WTC11 (cell line): Measurements from ENCODE around the gene CREB3L4. TPM values are rescaled to one million over a fixed set of nuclear protein-coding genes. Genes with fewer than 3 reads are reported as not detected.
A peak's percentile ranks its signal among the peaks of the same experiment; 100 is the strongest.

Experiments
- ATAC-seq: fragments of 200-7000 bp; cut with Tn5 transposase; 2 replicates; pipeline ENCODE4 v1.10.0; 2021; ENCODE audit warnings: mild to moderate bottlenecking, moderate library complexity
- CTCF ChIA-PET: fragments of 300-600 bp; sonication (Branson Sonifier 250); formaldehyde crosslinking; loops from one replicate; lab custom pipeline; 2021; ENCODE audit warnings: antibody characterized with exemption; lab: Charles Lee
- POLR2A ChIA-PET: fragments of 350-600 bp; sonication (Branson Sonifier 250); formaldehyde crosslinking; loops from one replicate; lab custom pipeline; 2021; ENCODE audit warnings: antibody characterized with exemption; lab: Charles Lee
- DNase-seq: peaks from one replicate; pipeline ENCODE4 v3.0.0; 2021; ENCODE audit warnings: low spot score
- H3K27ac Mint-ChIP-seq: 2 replicates; pipeline ENCODE4 v1.8.0; 2021; ENCODE audit warnings: mixed read lengths
- H3K27me3 Mint-ChIP-seq: 2 replicates; pipeline ENCODE4 v1.8.0; 2021; ENCODE audit warnings: low read depth, mild to moderate bottlenecking, moderate library complexity, mixed read lengths
- H3K36me3 Mint-ChIP-seq: 2 replicates; pipeline ENCODE4 v1.8.0; 2021; ENCODE audit warnings: mixed read lengths
- H3K4me1 Mint-ChIP-seq: 2 replicates; pipeline ENCODE4 v1.8.0; 2022; ENCODE audit warnings: mixed read lengths
- H3K4me3 Mint-ChIP-seq: 2 replicates; pipeline ENCODE4 v1.8.0; 2021; ENCODE audit warnings: mild to moderate bottlenecking, moderate library complexity, mixed read lengths
- H3K9me3 Mint-ChIP-seq: 2 replicates; pipeline ENCODE4 v1.8.0; 2021; ENCODE audit warnings: mixed read lengths
- CBFB ChIP-seq: sonication (generic); formaldehyde crosslinking; IDR thresholded peaks from 2 replicates; pipeline ENCODE4 v1.8.1; 2022; ENCODE audit warnings: mild to moderate bottlenecking, low read depth, missing genetic modification reagents
- ELF4 ChIP-seq: sonication (generic); formaldehyde crosslinking; IDR thresholded peaks from 2 replicates; pipeline ENCODE4 v1.8.1; 2022; ENCODE audit warnings: low read depth, mild to moderate bottlenecking, moderate library complexity, missing genetic modification reagents
- EMX1 ChIP-seq: fragments of 250-450 bp; sonication (Bioruptor Pico); IDR thresholded peaks from 2 replicates; pipeline ENCODE4 v1.8.0; 2021; ENCODE audit warnings: mild to moderate bottlenecking
- GABPB1 ChIP-seq: sonication (generic); formaldehyde crosslinking; IDR thresholded peaks from 2 replicates; pipeline ENCODE4 v1.8.1; 2023; ENCODE audit warnings: mild to moderate bottlenecking, missing genetic modification reagents
- GRHL2 ChIP-seq: fragments of 250-450 bp; sonication (Bioruptor Pico); IDR thresholded peaks from 2 replicates; pipeline ENCODE4 v1.8.0; 2022; ENCODE audit warnings: mild to moderate bottlenecking, moderate library complexity; ENCODE audit not compliant: insufficient replicate concordance, severe bottlenecking
- GTF2I ChIP-seq: fragments of 250-450 bp; sonication (Bioruptor Pico); conservative IDR thresholded peaks from 2 replicates; pipeline ENCODE4 v1.4.0; 2021; ENCODE audit warnings: mild to moderate bottlenecking
- KAT7 ChIP-seq: sonication (generic); formaldehyde crosslinking; IDR thresholded peaks from 2 replicates; pipeline ENCODE4 v1.8.1; 2023; ENCODE audit warnings: missing genetic modification reagents, mild to moderate bottlenecking, borderline replicate concordance
- TCF7 ChIP-seq: sonication (generic); formaldehyde crosslinking; IDR thresholded peaks from 2 replicates; pipeline ENCODE4 v1.8.0; 2022; ENCODE audit warnings: mild to moderate bottlenecking, low read depth, missing genetic modification reagents, moderate library complexity
- TP53 ChIP-seq: sonication (generic); formaldehyde crosslinking; IDR thresholded peaks from 2 replicates; pipeline ENCODE4 v1.8.1; 2023; ENCODE audit warnings: mild to moderate bottlenecking, missing genetic modification reagents
- ZNF138 ChIP-seq: sonication (generic); formaldehyde crosslinking; conservative IDR thresholded peaks from 2 replicates; pipeline ENCODE4 v1.8.1; 2022; ENCODE audit warnings: mild to moderate bottlenecking, moderate library complexity, missing genetic modification reagents
- total RNA-seq: library from RNA; stranded (reverse); gene quantifications from 3 replicates; pipeline ENCODE4 v1.2.3, GENCODE V29; 2021
- TF ChIP-seq, protein P1 (sequence below): sonication (generic); formaldehyde crosslinking; conservative IDR thresholded peaks from 2 replicates; pipeline ENCODE4 v1.8.1; 2022; ENCODE audit warnings: mild to moderate bottlenecking, missing genetic modification reagents
- TF ChIP-seq, protein P2 (sequence below): sonication (generic); formaldehyde crosslinking; IDR thresholded peaks from 2 replicates; pipeline ENCODE4 v1.8.0; 2023; ENCODE audit warnings: missing genetic modification reagents, mild to moderate bottlenecking, borderline replicate concordance
- TF ChIP-seq, protein P3 (sequence below): sonication (generic); formaldehyde crosslinking; IDR thresholded peaks from 2 replicates; pipeline ENCODE4 v1.8.0; 2023; ENCODE audit warnings: mild to moderate bottlenecking, missing genetic modification reagents
- TF ChIP-seq, protein P4 (sequence below): fragments of 250-450 bp; sonication (Bioruptor Pico); IDR thresholded peaks from 2 replicates; pipeline ENCODE4 v1.9.0; 2021; ENCODE audit warnings: mild to moderate bottlenecking
- TF ChIP-seq, protein P5 (sequence below): sonication (generic); formaldehyde crosslinking; conservative IDR thresholded peaks from 2 replicates; pipeline ENCODE4 v1.8.1; 2023; ENCODE audit warnings: mild to moderate bottlenecking, low read depth, missing genetic modification reagents, moderate library complexity
- TF ChIP-seq, protein P6 (sequence below): fragments of 200-600 bp; IDR thresholded peaks from 2 replicates; pipeline ENCODE4 v1.8.0; 2022; ENCODE audit warnings: antibody characterized with exemption

Gene CREB3L4
- total RNA-seq, 1 experiment from 2014 or later, result 33.1 TPM

DNA sequence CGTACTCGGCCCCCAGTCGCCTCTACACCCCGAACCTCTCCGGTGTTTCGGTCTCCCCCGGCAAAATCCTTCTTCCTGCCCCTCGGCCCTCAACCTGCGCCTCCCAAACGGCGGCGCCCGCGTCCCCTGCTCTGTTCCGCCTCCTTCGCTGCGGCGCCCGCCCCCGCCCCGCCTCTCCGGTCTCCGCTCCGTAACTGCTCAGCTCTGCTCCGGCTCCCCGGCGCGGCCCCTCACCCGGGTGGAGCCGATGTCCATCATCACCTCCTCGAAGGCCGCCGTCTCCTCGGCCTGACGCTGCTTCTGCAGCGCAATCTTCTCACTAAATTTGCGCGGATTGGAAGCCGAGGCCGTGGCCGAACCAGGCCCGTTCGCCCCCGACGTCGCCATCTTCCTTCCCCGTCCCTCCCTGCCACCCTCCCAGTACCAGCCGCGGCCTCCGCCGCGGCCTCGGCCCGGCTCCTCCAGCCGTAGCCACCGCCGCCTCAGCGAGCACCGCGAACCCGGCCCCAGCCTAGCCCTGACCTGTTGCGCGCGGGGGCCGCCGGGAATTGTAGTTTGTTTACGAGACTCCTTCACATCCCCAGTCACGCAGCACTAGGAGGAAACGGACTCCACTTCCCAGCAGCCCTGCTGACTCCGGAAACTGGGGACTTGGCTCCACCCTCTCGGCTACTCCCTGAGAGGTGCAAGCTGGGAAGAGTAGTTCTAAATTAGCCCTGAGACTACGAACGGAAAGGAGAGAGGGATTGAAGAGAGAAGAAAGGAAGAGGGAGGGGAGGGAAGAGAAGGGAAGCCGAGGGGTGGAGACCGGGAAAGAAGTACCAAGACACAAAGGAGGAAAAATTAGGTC, 9.4 kb upstream of the CREB3L4 start, which contains the start of gene CRTC2 (continued):
- TF ChIP-seq KAT7 (0 out of 2 replicates have a peak, but pooled peaks have one; percentile 71), GRHL2 (CRISPR knock-in tag) (no peak), GTF2I (CRISPR knock-in tag) (no peak), GABPB1 (peak; percentile 86), EMX1 (peak; percentile 79; the same call in 1 of the 2 replicates), TCF7 (CRISPR knock-in tag) (no peak)
- TF ChIP-seq, protein P1, sequence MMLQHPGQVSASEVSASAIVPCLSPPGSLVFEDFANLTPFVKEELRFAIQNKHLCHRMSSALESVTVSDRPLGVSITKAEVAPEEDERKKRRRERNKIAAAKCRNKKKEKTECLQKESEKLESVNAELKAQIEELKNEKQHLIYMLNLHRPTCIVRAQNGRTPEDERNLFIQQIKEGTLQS, result no peak
- TF ChIP-seq, protein P2, sequence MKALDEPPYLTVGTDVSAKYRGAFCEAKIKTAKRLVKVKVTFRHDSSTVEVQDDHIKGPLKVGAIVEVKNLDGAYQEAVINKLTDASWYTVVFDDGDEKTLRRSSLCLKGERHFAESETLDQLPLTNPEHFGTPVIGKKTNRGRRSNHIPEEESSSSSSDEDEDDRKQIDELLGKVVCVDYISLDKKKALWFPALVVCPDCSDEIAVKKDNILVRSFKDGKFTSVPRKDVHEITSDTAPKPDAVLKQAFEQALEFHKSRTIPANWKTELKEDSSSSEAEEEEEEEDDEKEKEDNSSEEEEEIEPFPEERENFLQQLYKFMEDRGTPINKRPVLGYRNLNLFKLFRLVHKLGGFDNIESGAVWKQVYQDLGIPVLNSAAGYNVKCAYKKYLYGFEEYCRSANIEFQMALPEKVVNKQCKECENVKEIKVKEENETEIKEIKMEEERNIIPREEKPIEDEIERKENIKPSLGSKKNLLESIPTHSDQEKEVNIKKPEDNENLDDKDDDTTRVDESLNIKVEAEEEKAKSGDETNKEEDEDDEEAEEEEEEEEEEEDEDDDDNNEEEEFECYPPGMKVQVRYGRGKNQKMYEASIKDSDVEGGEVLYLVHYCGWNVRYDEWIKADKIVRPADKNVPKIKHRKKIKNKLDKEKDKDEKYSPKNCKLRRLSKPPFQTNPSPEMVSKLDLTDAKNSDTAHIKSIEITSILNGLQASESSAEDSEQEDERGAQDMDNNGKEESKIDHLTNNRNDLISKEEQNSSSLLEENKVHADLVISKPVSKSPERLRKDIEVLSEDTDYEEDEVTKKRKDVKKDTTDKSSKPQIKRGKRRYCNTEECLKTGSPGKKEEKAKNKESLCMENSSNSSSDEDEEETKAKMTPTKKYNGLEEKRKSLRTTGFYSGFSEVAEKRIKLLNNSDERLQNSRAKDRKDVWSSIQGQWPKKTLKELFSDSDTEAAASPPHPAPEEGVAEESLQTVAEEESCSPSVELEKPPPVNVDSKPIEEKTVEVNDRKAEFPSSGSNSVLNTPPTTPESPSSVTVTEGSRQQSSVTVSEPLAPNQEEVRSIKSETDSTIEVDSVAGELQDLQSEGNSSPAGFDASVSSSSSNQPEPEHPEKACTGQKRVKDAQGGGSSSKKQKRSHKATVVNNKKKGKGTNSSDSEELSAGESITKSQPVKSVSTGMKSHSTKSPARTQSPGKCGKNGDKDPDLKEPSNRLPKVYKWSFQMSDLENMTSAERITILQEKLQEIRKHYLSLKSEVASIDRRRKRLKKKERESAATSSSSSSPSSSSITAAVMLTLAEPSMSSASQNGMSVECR, result peak; percentile 69
- TF ChIP-seq, protein P3, sequence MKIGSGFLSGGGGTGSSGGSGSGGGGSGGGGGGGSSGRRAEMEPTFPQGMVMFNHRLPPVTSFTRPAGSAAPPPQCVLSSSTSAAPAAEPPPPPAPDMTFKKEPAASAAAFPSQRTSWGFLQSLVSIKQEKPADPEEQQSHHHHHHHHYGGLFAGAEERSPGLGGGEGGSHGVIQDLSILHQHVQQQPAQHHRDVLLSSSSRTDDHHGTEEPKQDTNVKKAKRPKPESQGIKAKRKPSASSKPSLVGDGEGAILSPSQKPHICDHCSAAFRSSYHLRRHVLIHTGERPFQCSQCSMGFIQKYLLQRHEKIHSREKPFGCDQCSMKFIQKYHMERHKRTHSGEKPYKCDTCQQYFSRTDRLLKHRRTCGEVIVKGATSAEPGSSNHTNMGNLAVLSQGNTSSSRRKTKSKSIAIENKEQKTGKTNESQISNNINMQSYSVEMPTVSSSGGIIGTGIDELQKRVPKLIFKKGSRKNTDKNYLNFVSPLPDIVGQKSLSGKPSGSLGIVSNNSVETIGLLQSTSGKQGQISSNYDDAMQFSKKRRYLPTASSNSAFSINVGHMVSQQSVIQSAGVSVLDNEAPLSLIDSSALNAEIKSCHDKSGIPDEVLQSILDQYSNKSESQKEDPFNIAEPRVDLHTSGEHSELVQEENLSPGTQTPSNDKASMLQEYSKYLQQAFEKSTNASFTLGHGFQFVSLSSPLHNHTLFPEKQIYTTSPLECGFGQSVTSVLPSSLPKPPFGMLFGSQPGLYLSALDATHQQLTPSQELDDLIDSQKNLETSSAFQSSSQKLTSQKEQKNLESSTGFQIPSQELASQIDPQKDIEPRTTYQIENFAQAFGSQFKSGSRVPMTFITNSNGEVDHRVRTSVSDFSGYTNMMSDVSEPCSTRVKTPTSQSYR (CRISPR knock-in tag), result no peak
- TF ChIP-seq, protein P4, sequence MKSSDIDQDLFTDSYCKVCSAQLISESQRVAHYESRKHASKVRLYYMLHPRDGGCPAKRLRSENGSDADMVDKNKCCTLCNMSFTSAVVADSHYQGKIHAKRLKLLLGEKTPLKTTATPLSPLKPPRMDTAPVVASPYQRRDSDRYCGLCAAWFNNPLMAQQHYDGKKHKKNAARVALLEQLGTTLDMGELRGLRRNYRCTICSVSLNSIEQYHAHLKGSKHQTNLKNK (CRISPR knock-in tag), result peak; percentile 98

DNA sequence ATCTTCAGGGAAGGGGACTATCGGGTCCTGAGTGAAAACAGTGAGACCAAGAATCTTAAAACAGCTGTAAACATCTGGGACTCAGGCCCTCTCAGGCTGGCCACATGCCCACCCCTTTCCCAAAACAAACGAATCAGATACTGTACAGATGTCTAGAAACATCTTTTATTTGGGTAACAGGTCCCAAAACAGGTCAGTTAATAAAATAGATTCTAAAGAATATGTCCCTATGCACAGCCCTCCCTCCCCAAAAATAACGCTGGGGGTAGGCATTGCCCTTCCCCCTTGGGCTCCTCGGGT, 8.8 kb upstream of the CREB3L4 start:
- peaks cover 50% of the 10 kb centered on the region for H3K4me1 Mint-ChIP-seq
- peak overlapping the region; percentile 88 for H3K27ac Mint-ChIP-seq
- CTCF ChIA-PET, result interaction anchor here (0.6 to 3.1 kb wide), 5 partner anchors 8 to 231 kb away, joined by 3 to 12 read pairs (median 5); partner anchors contain the start of genes CREB3L4, DENND4B, INTS3 and RAB13
- no peaks in the 10 kb centered on the region for H3K9me3 Mint-ChIP-seq
- H3K4me3 Mint-ChIP-seq, result peak overlapping the region; percentile 94
- no peak for DNase-seq
- H3K36me3 Mint-ChIP-seq, result peaks cover 33% of the 10 kb centered on the region
- no peak for ATAC-seq
- POLR2A ChIA-PET, result interaction anchor here (0.6 to 1.6 kb wide), 4 partner anchors 8 to 37 kb away, joined by 3 to 17 read pairs (median 4); partner anchors contain the start of genes CREB3L4 and DENND4B
- no peak for TF ChIP-seq ELF4 (CRISPR knock-in tag)
- no peak for TF ChIP-seq TP53 (CRISPR knock-in tag)
- TF ChIP-seq ZNF138 (CRISPR knock-in tag), result no peak
- no peak for TF ChIP-seq CBFB (CRISPR knock-in tag)
- TF ChIP-seq, protein P5, sequence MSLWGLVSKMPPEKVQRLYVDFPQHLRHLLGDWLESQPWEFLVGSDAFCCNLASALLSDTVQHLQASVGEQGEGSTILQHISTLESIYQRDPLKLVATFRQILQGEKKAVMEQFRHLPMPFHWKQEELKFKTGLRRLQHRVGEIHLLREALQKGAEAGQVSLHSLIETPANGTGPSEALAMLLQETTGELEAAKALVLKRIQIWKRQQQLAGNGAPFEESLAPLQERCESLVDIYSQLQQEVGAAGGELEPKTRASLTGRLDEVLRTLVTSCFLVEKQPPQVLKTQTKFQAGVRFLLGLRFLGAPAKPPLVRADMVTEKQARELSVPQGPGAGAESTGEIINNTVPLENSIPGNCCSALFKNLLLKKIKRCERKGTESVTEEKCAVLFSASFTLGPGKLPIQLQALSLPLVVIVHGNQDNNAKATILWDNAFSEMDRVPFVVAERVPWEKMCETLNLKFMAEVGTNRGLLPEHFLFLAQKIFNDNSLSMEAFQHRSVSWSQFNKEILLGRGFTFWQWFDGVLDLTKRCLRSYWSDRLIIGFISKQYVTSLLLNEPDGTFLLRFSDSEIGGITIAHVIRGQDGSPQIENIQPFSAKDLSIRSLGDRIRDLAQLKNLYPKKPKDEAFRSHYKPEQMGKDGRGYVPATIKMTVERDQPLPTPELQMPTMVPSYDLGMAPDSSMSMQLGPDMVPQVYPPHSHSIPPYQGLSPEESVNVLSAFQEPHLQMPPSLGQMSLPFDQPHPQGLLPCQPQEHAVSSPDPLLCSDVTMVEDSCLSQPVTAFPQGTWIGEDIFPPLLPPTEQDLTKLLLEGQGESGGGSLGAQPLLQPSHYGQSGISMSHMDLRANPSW (CRISPR knock-in tag), result no peak
- TF ChIP-seq, protein P6, sequence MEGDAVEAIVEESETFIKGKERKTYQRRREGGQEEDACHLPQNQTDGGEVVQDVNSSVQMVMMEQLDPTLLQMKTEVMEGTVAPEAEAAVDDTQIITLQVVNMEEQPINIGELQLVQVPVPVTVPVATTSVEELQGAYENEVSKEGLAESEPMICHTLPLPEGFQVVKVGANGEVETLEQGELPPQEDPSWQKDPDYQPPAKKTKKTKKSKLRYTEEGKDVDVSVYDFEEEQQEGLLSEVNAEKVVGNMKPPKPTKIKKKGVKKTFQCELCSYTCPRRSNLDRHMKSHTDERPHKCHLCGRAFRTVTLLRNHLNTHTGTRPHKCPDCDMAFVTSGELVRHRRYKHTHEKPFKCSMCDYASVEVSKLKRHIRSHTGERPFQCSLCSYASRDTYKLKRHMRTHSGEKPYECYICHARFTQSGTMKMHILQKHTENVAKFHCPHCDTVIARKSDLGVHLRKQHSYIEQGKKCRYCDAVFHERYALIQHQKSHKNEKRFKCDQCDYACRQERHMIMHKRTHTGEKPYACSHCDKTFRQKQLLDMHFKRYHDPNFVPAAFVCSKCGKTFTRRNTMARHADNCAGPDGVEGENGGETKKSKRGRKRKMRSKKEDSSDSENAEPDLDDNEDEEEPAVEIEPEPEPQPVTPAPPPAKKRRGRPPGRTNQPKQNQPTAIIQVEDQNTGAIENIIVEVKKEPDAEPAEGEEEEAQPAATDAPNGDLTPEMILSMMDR, result no peak
- H3K27me3 Mint-ChIP-seq, result no peaks in the 10 kb centered on the region
